GM21723 (cell line): ENCODE results near the gene FSCN2.

Experiments used
- ATAC-seq: cut with Tn5 transposase; IDR thresholded peaks from one replicate; pipeline ENCODE4 v1.9.1; 2021; ENCODE audit warnings: mild to moderate bottlenecking, moderate library complexity; ENCODE audit not compliant: unreplicated experiment

The FSCN2 gene

GRCh38 chr17:81489998-81490992 lies 37.9 kb upstream of the FSCN2 start:
- no peak for ATAC-seq

DNA sequence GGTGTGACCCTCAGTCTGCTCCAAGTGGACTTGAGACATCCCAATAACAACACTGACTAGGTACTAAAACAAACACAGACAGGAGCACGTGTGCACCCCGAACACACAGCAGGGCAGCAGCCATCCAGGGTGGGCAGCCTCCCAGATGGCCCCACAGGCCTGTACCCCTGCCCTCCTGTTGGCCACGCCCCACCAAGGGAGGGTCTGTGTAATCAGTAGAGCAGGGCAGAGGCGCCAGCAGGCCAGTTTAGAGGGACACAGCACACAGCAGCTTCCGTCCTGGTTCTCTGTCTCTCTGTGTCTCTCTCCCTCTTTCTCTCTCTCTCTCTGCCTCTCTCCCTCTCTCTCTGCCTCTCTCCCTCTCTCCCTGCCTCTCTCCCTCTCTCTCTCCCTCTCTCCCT lies 37.0 kb upstream of the FSCN2 start:
- ATAC-seq: no peak

DNA sequence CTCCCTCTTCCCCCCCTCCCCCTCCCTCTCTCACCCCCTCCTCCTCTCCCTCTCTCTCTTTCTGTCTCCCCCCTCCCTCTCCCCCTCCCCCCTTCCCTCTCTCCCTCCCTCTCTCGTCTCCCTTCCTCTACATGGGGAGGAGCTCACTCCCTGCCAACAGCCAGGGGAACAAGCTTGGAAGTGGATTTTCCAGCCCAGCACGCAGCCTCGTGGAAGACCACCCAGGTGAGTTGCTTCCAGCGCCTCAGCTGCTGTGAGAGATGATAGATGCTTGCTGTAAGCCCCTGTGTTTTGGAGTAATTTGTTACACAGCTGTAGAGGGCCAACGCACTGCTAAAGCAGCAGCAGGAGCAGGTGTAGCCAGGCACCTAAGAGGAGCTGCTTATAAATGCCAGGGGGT lies 36.4 kb upstream of the FSCN2 start:
- no peak for ATAC-seq

GRCh38 chr17:81492202-81492601 lies 36.0 kb upstream of the FSCN2 start:
- ATAC-seq: no peak

DNA sequence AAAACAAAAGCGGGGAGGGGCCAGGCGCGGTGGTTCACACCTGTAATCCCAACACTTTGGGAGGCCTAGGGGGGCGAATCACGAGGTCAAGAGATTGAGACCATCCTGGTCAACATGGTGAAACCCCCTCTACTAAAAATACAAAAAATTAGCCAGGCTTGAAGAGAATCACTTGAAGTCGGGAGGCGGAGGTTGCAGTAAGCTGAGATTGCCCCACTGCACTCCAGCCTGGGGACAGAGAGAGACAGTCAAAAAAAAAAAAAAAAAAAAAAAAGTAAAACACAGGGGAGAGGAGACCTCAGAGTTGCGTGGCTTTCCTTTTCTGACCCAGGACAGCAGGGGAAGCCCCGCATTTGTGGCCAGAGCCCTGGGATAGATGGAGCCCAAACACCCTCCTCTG lies 35.5 kb upstream of the FSCN2 start:
- ATAC-seq: no peak

DNA sequence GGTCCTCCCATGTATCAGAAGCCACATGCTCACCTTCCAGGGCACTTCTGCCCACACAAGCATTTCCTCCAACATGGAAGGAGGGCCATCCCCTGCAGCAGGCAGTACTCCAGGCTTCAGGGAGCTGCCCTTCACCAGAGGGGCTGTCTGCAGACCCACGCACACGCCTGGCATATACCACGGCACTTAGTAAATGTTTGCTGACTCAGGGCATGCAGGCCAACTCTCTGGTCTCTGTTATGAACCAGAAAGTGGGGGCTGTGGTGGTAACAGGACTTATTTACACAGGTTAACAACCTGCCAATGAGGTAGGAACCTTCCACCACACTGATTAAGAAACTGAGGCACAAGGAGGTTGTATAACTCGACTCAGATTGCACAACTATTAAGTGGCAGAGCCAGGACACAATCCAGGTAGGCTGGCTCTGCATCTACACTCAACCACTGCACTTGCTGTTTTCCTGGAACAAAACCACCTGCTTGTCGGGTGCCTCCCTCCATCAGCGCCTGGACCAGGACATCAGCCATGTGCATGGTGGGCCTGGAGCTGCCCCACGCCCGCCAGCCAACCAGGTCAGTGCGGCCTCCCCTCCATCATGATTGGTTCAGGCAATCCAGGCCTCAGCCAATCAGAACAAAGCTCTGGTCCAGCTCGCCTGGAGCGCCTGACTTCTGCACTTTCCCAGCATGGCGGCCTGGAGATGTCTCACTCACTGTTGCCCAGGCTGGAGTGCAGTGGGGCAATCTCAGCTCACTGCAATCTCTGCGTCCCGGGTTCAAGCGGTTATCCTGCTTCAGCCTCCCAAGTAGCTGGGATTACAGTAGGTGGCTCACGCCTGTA lies 34.8 kb upstream of the FSCN2 start:
- no peak for ATAC-seq

GRCh38 chr17:81494626-81495377 lies 33.4 kb upstream of the FSCN2 start:
- ATAC-seq: no peak

DNA sequence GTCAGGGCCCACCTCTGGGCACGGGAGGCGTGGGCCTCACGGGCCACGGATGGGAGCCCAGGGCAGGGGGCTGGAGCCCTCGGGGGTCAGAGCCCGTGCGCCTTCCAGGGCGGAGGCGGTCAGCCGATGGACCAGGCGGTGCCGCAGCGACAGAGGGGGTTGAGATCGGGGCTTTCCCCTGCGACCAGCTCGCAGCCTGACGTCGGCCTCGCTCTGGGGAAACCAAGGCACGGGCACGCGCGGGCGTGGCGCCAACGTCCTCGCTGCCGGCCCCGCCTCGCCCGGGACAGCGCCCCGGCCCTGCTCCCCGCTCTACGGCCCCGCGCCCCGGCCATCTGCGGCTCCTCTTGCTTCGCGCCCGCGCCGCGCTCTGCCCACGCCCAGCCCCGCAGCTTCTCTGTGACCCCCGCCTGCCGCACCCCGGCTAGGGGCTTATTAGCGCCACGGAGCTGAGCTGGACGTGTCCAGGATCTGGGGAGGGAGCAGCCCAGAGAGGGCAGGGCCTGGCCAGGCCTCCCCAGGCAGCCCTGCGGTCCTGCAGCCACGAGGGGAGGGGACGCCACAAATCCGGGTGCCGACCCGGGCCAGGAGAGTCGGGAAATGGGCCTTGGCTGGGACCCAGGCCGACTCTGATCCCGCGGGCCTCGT lies 29.1 kb upstream of the FSCN2 start:
- ATAC-seq: no peak

DNA sequence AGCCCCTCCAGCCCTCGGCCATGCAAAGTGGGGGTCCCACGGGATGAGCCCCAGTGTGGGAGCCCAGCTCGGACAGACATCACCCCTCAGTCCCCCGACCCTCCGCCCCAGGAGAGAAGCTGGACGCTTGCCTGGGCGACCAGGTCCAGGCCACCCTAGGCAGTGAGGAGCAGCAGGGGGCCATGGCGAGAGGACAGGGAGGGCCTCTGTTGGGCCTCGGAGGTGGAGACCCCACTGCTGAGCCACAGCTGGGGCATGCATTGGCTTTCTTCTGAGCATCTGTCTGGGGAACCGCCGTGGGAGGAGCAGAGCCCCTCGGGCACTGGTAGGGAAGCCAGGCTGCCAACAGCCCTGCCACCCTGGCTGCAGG lies 28.6 kb upstream of the FSCN2 start:
- ATAC-seq: no peak

- ATAC-seq: no peak
Measured at GRCh38 chr17:81500047-81500446, 28.1 kb upstream of the FSCN2 start.

DNA sequence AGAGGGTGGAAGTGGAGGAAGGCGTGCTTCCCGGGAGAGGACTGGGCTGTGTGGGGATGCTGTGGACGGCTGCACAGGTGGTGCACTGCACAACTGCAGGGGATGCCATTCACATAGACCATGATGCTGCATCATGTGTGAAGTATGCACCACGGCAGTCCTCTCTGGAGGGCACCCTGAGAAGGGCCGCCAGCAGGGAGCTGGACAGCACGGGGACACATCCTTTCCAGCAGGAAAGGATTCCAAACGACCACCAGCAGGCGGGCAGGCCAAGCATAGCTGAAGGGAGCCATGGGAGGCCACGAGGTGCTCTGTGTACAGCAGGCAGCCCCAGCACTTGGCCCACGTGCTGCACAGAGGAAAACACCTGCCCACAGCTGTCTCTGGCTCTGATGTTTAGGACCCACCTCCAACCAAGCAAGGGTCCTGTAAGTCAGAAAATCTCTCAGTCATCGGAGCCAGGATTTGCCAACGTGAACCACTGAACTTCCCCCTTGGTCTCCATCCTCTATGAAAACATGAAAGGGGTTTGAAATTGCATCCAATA lies 25.6 kb upstream of the FSCN2 start:
- ATAC-seq: no peak

DNA sequence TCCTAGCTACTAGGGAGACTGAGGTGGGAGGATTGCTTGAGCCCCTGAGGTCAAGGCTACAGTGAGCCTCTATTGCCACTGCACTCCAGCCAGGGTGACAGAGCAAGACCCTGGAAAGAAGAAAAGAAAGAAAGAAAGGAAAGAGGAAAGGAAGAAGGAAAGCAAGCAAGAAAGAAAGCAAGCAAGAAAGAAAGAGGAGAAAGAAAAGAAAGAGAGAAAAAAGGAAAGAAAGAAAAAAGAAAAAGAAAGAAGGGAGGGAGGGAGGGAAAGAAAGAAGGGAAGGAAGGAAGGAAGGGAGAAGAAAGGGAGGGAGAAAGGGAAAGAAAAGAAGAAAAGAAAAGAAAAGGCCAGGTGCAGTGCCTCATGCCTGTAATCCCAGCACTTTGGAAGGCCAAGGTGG lies 24.6 kb upstream of the FSCN2 start:
- ATAC-seq: no peak

- ATAC-seq: no peak
Measured at GRCh38 chr17:81508639-81509206, 19.5 kb upstream of the FSCN2 start.

DNA sequence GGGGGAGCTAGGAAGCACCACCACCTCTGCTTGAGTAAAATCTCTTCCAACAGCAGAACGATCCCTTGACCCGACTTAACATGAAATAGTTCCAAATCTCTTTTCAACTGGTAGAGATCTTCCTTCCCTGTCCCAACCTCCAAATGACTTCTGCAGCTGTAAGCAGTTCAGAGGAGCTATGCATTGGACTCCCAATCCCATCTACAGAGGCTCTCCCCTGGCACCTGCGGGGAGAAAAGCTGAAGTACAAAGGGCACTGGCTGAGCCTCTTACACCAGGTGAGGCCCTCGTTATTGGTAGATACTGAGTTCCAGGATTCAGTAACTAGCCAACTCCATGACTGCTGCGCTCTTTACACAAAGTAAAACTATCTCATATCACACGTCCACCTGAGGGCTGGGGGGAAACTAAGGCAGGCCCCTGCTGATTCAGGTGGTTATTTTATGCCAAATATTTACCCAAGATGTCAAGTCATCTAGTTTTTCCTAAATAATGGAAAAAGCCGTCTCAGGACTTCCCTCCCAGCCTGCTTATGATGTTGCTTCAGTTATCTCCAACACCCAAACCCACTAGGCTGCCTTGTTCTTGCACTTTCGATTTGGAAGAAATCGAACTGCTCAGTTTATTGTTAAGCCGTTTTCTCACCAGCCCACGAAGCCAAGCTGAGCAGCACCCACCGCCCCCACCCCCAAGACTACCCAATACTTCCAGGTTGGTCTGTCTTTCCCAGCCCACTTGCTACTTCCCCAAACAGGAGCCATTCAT lies 18.8 kb upstream of the FSCN2 start:
- no peak for ATAC-seq

- no peak for ATAC-seq
Measured at GRCh38 chr17:81509972-81510784, 18.0 kb upstream of the FSCN2 start.

- ATAC-seq: no peak
Measured at GRCh38 chr17:81510785-81511553, 17.2 kb upstream of the FSCN2 start.

DNA sequence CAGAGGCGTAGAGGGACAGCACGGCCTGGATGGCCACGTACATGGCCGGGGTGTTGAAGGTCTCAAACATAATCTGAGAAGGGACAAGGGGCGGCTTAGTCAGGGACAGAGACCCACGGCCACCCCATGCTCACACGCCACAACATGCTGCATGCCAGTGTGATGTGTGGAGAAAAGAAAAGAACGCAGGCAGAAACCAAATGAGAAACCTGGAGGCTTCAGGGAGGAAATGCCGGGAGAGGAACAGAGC lies 16.7 kb upstream of the FSCN2 start:
- ATAC-seq: no peak
